GM13977 (cell line): ENCODE data around the gene DHCR24.

ENCODE experiments used
- DNase-seq: peaks from one replicate; pipeline ENCODE4 v3.0.0; 2012; ENCODE audit warnings: low spot score
- in situ Hi-C: fragments of 300-500 bp; cut with MboI; formaldehyde crosslinking; loops from one replicate; pipeline ENCODE4 v1.12.0; 2022; ENCODE audit warnings: low sequenced_read_pairs, low pct_unique_long_range_greater_than_20kb, mixed read lengths, inconsistent platforms; ENCODE audit not compliant: unreplicated experiment
- TF ChIP-seq, protein P1 (sequence below): IDR thresholded peaks from 2 replicates; pipeline ENCODE4 v1.5.1; 2012; ENCODE audit warnings: mild to moderate bottlenecking, control low read depth; ENCODE audit not compliant: insufficient read depth; ENCODE audit errors: extremely low read depth, missing control alignments

The DHCR24 gene

DNA sequence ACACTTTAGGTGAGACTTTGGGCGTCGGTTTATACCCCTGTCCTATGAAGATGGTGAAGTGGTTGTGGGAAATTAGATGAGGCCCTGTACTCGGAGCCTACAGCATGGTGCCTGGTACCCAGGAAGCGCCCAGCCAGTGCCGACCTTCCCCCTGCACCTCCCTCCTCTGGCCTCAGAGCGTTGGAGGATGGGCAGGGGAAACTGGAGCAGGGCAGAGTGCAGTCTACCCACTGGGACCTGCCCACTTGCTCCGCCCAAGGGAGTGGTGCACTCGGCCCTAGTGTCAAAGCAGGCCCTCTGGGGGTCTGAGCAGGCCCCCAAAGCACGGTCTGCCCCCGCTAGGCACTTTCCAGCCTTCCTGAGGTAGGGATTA, 72.9 kb downstream of the DHCR24 start:
- DNase-seq, result no peak
- in situ Hi-C loops, result loop anchor here (10.0 kb wide), 1 partner anchor 149 kb away; no protein-coding TSS in a partner anchor
- TF ChIP-seq, protein P1, sequence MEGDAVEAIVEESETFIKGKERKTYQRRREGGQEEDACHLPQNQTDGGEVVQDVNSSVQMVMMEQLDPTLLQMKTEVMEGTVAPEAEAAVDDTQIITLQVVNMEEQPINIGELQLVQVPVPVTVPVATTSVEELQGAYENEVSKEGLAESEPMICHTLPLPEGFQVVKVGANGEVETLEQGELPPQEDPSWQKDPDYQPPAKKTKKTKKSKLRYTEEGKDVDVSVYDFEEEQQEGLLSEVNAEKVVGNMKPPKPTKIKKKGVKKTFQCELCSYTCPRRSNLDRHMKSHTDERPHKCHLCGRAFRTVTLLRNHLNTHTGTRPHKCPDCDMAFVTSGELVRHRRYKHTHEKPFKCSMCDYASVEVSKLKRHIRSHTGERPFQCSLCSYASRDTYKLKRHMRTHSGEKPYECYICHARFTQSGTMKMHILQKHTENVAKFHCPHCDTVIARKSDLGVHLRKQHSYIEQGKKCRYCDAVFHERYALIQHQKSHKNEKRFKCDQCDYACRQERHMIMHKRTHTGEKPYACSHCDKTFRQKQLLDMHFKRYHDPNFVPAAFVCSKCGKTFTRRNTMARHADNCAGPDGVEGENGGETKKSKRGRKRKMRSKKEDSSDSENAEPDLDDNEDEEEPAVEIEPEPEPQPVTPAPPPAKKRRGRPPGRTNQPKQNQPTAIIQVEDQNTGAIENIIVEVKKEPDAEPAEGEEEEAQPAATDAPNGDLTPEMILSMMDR, result no peak

DNA sequence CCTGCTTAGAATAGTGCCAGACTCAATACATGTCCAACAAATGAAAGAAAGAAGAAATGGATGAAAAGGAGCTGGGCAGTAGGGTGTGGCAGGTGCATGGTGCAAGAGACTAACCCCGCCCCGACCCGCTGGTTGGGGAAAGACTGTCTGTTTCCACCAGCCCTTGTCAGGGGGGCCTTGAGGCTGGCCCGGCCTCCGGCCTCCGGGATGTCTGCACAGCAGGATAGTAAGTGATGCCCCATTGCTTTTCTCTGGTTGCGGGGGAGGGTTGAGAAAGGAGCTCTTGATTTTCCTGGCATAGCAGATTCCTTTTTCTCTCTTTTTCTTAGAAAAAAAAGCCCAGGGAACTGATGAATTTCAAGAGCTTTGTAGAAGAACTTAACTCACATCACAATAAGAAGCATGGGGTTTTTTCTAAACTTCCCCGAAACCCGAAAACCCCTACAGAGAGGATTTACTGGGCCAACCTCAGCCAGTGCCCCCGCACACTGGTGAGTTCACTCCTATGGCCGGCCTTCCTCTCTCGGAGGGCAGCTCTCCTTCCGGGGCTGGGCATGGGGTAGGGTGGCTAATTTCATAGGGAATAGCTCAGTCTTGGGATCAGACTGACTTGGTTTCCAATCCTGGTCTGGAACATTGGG, 73.4 kb downstream of the DHCR24 start:
- TF ChIP-seq, protein P1, result no peak
- in situ Hi-C loops, result loop anchor here (10.0 kb wide), 1 partner anchor 149 kb away; no protein-coding TSS in a partner anchor
- no peak for DNase-seq

DNA sequence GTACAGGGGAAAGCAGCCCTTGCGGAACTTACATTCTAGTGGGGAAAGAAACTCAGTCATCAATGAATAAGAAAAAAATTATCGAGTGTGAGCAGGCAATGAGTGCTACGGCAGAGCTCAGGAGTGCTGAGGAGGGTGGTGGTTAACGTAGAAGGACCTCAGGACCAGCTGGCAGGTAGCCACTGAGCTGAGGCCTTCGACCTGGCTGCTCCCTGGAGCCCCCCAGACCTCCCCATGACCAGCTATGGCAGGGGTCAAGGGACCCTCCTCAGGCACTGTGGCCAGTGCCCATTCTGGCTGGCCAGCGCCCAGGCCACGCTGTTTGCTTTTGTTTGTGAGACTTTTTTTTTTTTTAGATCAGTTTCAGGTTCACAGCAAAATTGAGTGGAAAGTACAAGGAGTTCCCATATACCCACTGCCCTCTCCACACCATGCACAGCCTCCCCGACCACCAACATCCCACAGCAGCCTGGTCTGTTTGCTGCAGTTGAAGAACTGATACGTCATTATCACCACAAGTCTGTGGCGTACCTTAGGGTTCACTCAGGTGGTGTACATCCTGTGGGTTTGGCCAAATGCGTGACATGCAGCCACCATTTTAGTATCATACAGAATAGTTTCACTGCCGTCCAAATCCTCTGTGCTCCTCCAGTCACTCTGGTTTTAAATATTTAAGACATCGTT, 74.1 kb downstream of the DHCR24 start:
- DNase-seq, result peak; percentile 48
- in situ Hi-C loops, result loop anchor here (10.0 kb wide), 1 partner anchor 148 kb away; no protein-coding TSS in a partner anchor
- TF ChIP-seq, protein P1, result no peak

- TF ChIP-seq, protein P1, result no peak
- DNase-seq, result no peak
- in situ Hi-C loops, result loop anchor here (10.0 kb wide), 1 partner anchor 147 kb away; no protein-coding TSS in a partner anchor
Observed at GRCh38 chr1:54811739-54812655, 75.0 kb downstream of the DHCR24 start.

GRCh38 chr1:54811066-54811465, 75.9 kb downstream of the DHCR24 start:
- DNase-seq, result no peak
- TF ChIP-seq, protein P1, result no peak
- in situ Hi-C loops, result loop anchor here (10.0 kb wide), 1 partner anchor 146 kb away; no protein-coding TSS in a partner anchor
